PC-3 (cell line): Measurements from ENCODE around the gene IL11. TPM values are rescaled to one million over a fixed set of nuclear protein-coding genes. Genes with fewer than 3 reads are reported as not detected.

ENCODE experiments used
- ATAC-seq: fragments of 200-7000 bp; cut with Tn5 transposase; 2 replicates; pipeline ENCODE4 v1.9.1; 2020; ENCODE audit warnings: mild to moderate bottlenecking, moderate library complexity
- BruUV-seq: library from RNA; stranded (reverse); fragments of 400-500 nt; replicated peaks from 2 replicates; lab custom pipeline; 2021; lab: Mats Ljungman, UMichigan
- CTCF ChIA-PET: fragments of 300-600 bp; sonication (Branson Sonifier 250); formaldehyde crosslinking; loops from one replicate; lab custom pipeline; 2022; ENCODE audit warnings: antibody characterized with exemption; lab: Charles Lee
- POLR2A ChIA-PET: fragments of 300-600 bp; sonication (Branson Sonifier 250); formaldehyde crosslinking; loops from one replicate; lab custom pipeline; 2022; ENCODE audit warnings: antibody characterized with exemption; ENCODE audit not compliant: unreplicated experiment; lab: Charles Lee
- DNase-seq: peaks from one replicate; pipeline ENCODE4 v3.0.0-alpha.2; 2015
- H2AFZ ChIP-seq: fragments of 300-600 bp; sonication (generic); 2 replicates; pipeline ENCODE4 v1.6.0; 2016; ENCODE audit warnings: antibody characterized with exemption, low read length
- H3F3A ChIP-seq: fragments of 300-600 bp; sonication (generic); one replicate; pipeline ENCODE4 v1.6.0; 2017; ENCODE audit warnings: antibody characterized with exemption, low read length, control low read depth, mild to moderate bottlenecking; ENCODE audit not compliant: unreplicated experiment
- H3K27ac ChIP-seq: fragments of 300-600 bp; sonication (generic); 2 replicates; pipeline ENCODE4 v1.5.1; 2016; ENCODE audit warnings: mild to moderate bottlenecking, low read length
- H3K27me3 ChIP-seq: fragments of 300-600 bp; sonication (generic); 2 replicates; pipeline ENCODE4 v1.6.1; 2016; ENCODE audit warnings: low read length, mixed read lengths
- H3K36me3 ChIP-seq: fragments of 300-600 bp; sonication (generic); 2 replicates; pipeline ENCODE4 v1.6.1; 2016; ENCODE audit warnings: low read depth, mixed run types, low read length, mixed read lengths
- H3K4me1 ChIP-seq: fragments of 300-600 bp; sonication (generic); 2 replicates; pipeline ENCODE4 v1.5.1; 2016; ENCODE audit warnings: low read length; ENCODE audit not compliant: insufficient read depth
- H3K4me2 ChIP-seq: fragments of 300-600 bp; sonication (generic); 2 replicates; pipeline ENCODE4 v1.6.0; 2016; ENCODE audit warnings: low read length
- H3K4me3 ChIP-seq: fragments of 300-600 bp; sonication (generic); 2 replicates; pipeline ENCODE4 v1.5.1; 2016; ENCODE audit warnings: mild to moderate bottlenecking, low read length, mixed read lengths
- H3K79me2 ChIP-seq: fragments of 300-600 bp; sonication (generic); 2 replicates; pipeline ENCODE4 v1.6.1; 2017; ENCODE audit warnings: low read length, mixed read lengths
- H3K9ac ChIP-seq: fragments of 300-600 bp; sonication (generic); 2 replicates; pipeline ENCODE4 v1.6.0; 2016; ENCODE audit warnings: mild to moderate bottlenecking, low read length
- H3K9me2 ChIP-seq: fragments of 300-600 bp; sonication (generic); replicated peaks from 2 replicates; pipeline ENCODE4 v1.6.1; 2016; ENCODE audit warnings: mixed run types, low read length, mixed read lengths
- H3K9me3 ChIP-seq: fragments of 300-600 bp; sonication (generic); 2 replicates; pipeline ENCODE4 v1.6.1; 2016; ENCODE audit warnings: low read length, mixed read lengths
- H4K20me1 ChIP-seq: fragments of 300-600 bp; sonication (generic); 2 replicates; pipeline ENCODE4 v1.6.1; 2016; ENCODE audit warnings: low read length, mixed read lengths
- EZH2 ChIP-seq: fragments of 300-600 bp; sonication (generic); IDR thresholded peaks from one replicate; pipeline ENCODE4 v1.6.1; 2017; ENCODE audit warnings: antibody characterized with exemption, mild to moderate bottlenecking, low read length; ENCODE audit not compliant: unreplicated experiment
- EZH2phosphoT487 ChIP-seq: fragments of 300-600 bp; sonication (generic); IDR thresholded peaks from 2 replicates; pipeline ENCODE4 v1.6.1; 2018; ENCODE audit warnings: mild to moderate bottlenecking, antibody characterized with exemption, low read length, borderline replicate concordance
- intact Hi-C: fragments of 100-400 bp; cut with micrococcal nuclease; formaldehyde crosslinking; loops from 2 replicates; pipeline ENCODE4 v1.9.0; 2023
- total RNA-seq: library from RNA; depleted of rRNA; stranded (reverse); fragments of >200 nt; gene quantifications from 2 replicates; pipeline ENCODE4 v1.2.3, GENCODE V29; 2014
- TF ChIP-seq, protein P1 (sequence below): fragments of 300-600 bp; sonication (generic); conservative IDR thresholded peaks from 2 replicates; pipeline ENCODE4 v1.5.1; 2017; ENCODE audit warnings: antibody characterized with exemption, low read depth, mild to moderate bottlenecking, low read length

Gene IL11
- total RNA-seq, 1 experiment from 2014 or later = 7.5 TPM

DNA sequence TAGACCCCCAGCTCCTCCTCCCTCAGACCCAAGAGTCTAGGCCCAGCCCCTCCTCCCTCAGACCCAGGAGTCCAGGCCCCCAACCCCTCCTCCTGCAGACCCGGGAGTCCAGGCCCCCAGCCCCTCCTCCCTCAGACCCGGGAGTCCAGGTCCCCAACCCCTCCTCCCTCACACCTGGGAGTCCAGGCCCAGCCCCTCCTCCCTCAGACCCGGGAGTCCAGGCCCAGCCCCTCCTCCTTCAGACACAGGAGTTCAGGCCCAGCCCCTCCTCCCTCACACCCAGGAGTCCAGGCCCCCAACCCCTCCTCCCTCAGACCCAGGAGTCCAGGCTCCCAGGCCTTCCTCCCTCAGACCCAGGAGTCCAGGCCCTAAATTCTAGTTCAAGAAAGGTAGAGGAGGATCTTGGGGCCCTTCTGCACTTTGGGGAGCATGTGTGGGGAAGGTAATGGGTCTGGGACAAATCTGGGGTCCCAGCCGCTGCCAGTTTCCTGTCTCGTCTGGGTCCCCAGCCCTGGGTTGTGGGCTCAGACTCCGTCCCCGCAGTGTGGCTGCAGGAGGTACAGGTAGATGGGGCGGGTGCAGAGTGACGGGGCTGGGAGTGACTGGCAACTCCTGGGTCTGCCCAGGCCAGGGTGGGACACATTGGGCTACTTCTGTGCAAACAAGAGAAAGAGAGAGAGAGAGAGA, 3.2 kb upstream of the IL11 start:
- H2AFZ ChIP-seq = 0 out of 2 replicates have a peak overlapping the region, but pooled peaks have one; percentile 17
- BruUV-seq = no TSS peak
- DNase-seq (no peak), ATAC-seq (peak; percentile 1; the same call in 1 of the 2 replicates)
- H3K79me2 ChIP-seq = no peaks in the 10 kb centered on the region
- H4K20me1 ChIP-seq = no peaks in the 10 kb centered on the region
- H3K27ac ChIP-seq = peak overlapping the region; percentile 6; the same call in 1 of the 2 replicates
- peaks cover 5% of the 10 kb centered on the region for H3F3A ChIP-seq
- H3K36me3 ChIP-seq = no peaks in the 10 kb centered on the region
- POLR2A ChIA-PET = no interaction called here
- CTCF ChIA-PET = interaction anchor here (1.0 kb wide), 1 partner anchor 10 kb away, joined by 5 read pairs; no protein-coding TSS in a partner anchor
- no peak overlapping the region for H3K4me3 ChIP-seq
- no peak for TF ChIP-seq EZH2
- no peak for TF ChIP-seq EZH2phosphoT487
- TF ChIP-seq, protein P1, sequence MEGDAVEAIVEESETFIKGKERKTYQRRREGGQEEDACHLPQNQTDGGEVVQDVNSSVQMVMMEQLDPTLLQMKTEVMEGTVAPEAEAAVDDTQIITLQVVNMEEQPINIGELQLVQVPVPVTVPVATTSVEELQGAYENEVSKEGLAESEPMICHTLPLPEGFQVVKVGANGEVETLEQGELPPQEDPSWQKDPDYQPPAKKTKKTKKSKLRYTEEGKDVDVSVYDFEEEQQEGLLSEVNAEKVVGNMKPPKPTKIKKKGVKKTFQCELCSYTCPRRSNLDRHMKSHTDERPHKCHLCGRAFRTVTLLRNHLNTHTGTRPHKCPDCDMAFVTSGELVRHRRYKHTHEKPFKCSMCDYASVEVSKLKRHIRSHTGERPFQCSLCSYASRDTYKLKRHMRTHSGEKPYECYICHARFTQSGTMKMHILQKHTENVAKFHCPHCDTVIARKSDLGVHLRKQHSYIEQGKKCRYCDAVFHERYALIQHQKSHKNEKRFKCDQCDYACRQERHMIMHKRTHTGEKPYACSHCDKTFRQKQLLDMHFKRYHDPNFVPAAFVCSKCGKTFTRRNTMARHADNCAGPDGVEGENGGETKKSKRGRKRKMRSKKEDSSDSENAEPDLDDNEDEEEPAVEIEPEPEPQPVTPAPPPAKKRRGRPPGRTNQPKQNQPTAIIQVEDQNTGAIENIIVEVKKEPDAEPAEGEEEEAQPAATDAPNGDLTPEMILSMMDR = no peak
- no peak overlapping the region for H3K9ac ChIP-seq
- no peaks in the 10 kb centered on the region for H3K27me3 ChIP-seq
- no peaks in the 10 kb centered on the region for H3K9me3 ChIP-seq
- no peaks in the 10 kb centered on the region for H3K9me2 ChIP-seq
- peak overlapping the region; percentile 71 for H3K4me2 ChIP-seq
- intact Hi-C loops = loop anchor here (5.0 kb wide), 1 partner anchor 71 kb away; no protein-coding TSS in a partner anchor
- peaks cover 49% of the 10 kb centered on the region for H3K4me1 ChIP-seq

- no peaks in the 10 kb centered on the region for H3K27me3 ChIP-seq
- peaks cover 5% of the 10 kb centered on the region for H3F3A ChIP-seq
- no peaks in the 10 kb centered on the region for H3K9me2 ChIP-seq
- H4K20me1 ChIP-seq = no peaks in the 10 kb centered on the region
- no peaks in the 10 kb centered on the region for H3K36me3 ChIP-seq
- H3K9me3 ChIP-seq = no peaks in the 10 kb centered on the region
- POLR2A ChIA-PET = interaction anchor here (0.6 kb wide), 1 partner anchor 34 kb away, joined by 3 read pairs; no protein-coding TSS in a partner anchor
- H3K4me3 ChIP-seq = no peak overlapping the region
- CTCF ChIA-PET = no interaction called here
- intact Hi-C loops = loop anchor here (5.0 kb wide), 1 partner anchor 70 kb away; no protein-coding TSS in a partner anchor
- TF ChIP-seq, protein P1 = no peak
- no peak for TF ChIP-seq EZH2
- no peak for TF ChIP-seq EZH2phosphoT487
- no TSS peak for BruUV-seq
- DNase-seq = peak; percentile 57
- peak overlapping the region; percentile 25 for H3K4me2 ChIP-seq
- no peak overlapping the region for H3K9ac ChIP-seq
- H3K79me2 ChIP-seq = no peaks in the 10 kb centered on the region
- peaks cover 49% of the 10 kb centered on the region for H3K4me1 ChIP-seq
- no peak for ATAC-seq
- no peak overlapping the region for H2AFZ ChIP-seq
- no peak overlapping the region for H3K27ac ChIP-seq
Observed at GRCh38 chr19:55372316-55373081, 2.2 kb upstream of the IL11 start.
